Lower leg skin (tissue), 3 donors: ENCODE results near the gene HMG20B.

Experiments
- POLR2A ChIP-seq, 2 donors: fragments of 450-650 bp; IDR thresholded peaks; one replicate each; pipeline ENCODE4 v1.6.1; 2016 to 2017; ENCODE audit warnings: antibody characterized with exemption in 2 of 2, mild to moderate bottlenecking in 1 of 2, moderate library complexity in 1 of 2
- TF ChIP-seq, protein P1 (sequence below), 3 donors: fragments of 450-650 bp; IDR thresholded peaks; one replicate each; pipeline ENCODE4 v1.5.1; 2016; ENCODE audit warnings: antibody characterized with exemption in 3 of 3, mild to moderate bottlenecking in 3 of 3, moderate library complexity in 2 of 3

DNA sequence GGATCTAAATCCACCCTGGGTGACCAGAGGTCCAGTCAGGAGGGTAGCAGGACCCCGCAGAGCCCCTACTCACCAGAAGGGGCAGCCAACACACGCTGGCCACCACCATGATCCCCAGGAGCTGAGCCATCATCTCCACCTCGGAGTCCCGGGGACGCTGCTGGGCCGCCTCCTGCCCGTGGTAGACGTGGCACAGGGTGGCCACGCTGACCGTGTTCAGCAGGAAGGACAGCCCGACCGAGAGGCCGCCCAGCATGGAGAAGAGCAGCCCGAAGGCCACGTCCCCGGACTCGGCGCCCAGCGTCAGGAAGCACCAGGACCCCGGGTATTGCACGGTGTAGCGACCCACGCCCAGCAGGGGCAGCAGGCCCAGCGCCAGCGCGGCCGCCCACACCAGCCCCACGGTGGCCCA is 27.0 kb downstream of the HMG20B start:
- TF ChIP-seq, protein P1, sequence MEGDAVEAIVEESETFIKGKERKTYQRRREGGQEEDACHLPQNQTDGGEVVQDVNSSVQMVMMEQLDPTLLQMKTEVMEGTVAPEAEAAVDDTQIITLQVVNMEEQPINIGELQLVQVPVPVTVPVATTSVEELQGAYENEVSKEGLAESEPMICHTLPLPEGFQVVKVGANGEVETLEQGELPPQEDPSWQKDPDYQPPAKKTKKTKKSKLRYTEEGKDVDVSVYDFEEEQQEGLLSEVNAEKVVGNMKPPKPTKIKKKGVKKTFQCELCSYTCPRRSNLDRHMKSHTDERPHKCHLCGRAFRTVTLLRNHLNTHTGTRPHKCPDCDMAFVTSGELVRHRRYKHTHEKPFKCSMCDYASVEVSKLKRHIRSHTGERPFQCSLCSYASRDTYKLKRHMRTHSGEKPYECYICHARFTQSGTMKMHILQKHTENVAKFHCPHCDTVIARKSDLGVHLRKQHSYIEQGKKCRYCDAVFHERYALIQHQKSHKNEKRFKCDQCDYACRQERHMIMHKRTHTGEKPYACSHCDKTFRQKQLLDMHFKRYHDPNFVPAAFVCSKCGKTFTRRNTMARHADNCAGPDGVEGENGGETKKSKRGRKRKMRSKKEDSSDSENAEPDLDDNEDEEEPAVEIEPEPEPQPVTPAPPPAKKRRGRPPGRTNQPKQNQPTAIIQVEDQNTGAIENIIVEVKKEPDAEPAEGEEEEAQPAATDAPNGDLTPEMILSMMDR (IDR thresholded peaks at IDR 0.05): no peak
- TF ChIP-seq POLR2A (IDR thresholded peaks at IDR 0.05): no peak
